GM23338 (cell line): ENCODE results near the gene RBM23.

Source experiments
- CREB1 ChIP-seq: fragments of 250-450 bp; sonication (Bioruptor Pico); IDR thresholded peaks from 2 replicates; pipeline ENCODE4 v1.5.0; 2020; ENCODE audit warnings: low read depth, mild to moderate bottlenecking, moderate library complexity
- CTCF ChIP-seq, 2 experiments: fragments of 200-600 bp in 1 of 2; sonication (generic) in 1 of 2; conservative IDR thresholded peaks; 2 replicates each; pipeline versions ENCODE4 v1.5.1 to v1.6.1; 2016 to 2017; ENCODE audit warnings: antibody characterized with exemption in 2 of 2, low read depth in 2 of 2, mild to moderate bottlenecking in 2 of 2, moderate library complexity in 1 of 2
- ETS1 ChIP-seq: IDR thresholded peaks from 2 replicates; pipeline ENCODE4 v1.6.1; 2016; ENCODE audit warnings: antibody characterized with exemption
- EZH2 ChIP-seq: fragments of 200-600 bp; sonication (generic); IDR thresholded peaks from one replicate; pipeline ENCODE4 v1.8.0; 2017; ENCODE audit warnings: antibody characterized with exemption, mild to moderate bottlenecking, low read depth; ENCODE audit not compliant: unreplicated experiment
- EZH2phosphoT487 ChIP-seq: fragments of 200-600 bp; sonication (generic); IDR thresholded peaks from one replicate; pipeline ENCODE4 v1.8.1; 2018; ENCODE audit warnings: antibody characterized with exemption; ENCODE audit not compliant: unreplicated experiment
- JUNB ChIP-seq: IDR thresholded peaks from one replicate; pipeline ENCODE4 v1.6.1; 2016; ENCODE audit warnings: antibody characterized with exemption; ENCODE audit not compliant: unreplicated experiment
- NANOG ChIP-seq: IDR thresholded peaks from 2 replicates; pipeline ENCODE4 v1.6.1; 2016; ENCODE audit warnings: antibody characterized with exemption, borderline replicate concordance
- POLR2AphosphoS5 ChIP-seq: IDR thresholded peaks from 2 replicates; pipeline ENCODE4 v1.6.1; 2016; ENCODE audit warnings: antibody characterized with exemption, low read depth
- REST ChIP-seq: IDR thresholded peaks from one replicate; pipeline ENCODE4 v1.6.1; 2018; ENCODE audit warnings: antibody characterized with exemption; ENCODE audit not compliant: unreplicated experiment
- ZNF114 ChIP-seq: fragments of 250-450 bp; sonication (Bioruptor Pico); IDR thresholded peaks from 2 replicates; pipeline ENCODE4 v1.5.0; 2020; ENCODE audit warnings: mild to moderate bottlenecking, moderate library complexity
- ZNF462 ChIP-seq: fragments of 250-450 bp; sonication (Bioruptor Pico); IDR thresholded peaks from 2 replicates; pipeline ENCODE4 v1.5.0; 2020; ENCODE audit warnings: mild to moderate bottlenecking, moderate library complexity

- TF ChIP-seq REST (no peak), CTCF (conservative IDR thresholded peaks at IDR 0.05; ENCODE audit: low read depth in 2 of 2) (no peak), EZH2 (no peak), POLR2AphosphoS5 (no peak), JUNB (no peak), NANOG (no peak), ZNF462 (CRISPR knock-in tag) (no peak), CREB1 (CRISPR knock-in tag) (no peak), EZH2phosphoT487 (no peak), ETS1 (no peak), ZNF114 (CRISPR knock-in tag) (no peak)
Observed at GRCh38 chr14:22856428-22856827, 62.5 kb downstream of the RBM23 start.
